GM12878 (cell line): Measurements from ENCODE around the gene HOOK2.
"Not testable (repeated sequence)": the region's sequence is repeated elsewhere in the genome, so short reads cannot be mapped to it uniquely, and the experiment has no call there.

ENCODE experiments used
- ATF2 ChIP-seq: IDR thresholded peaks from 2 replicates; pipeline ENCODE4 v1.6.1; 2012; ENCODE audit warnings: low read length, inconsistent platforms
- CREB1 ChIP-seq: IDR thresholded peaks from 2 replicates; pipeline ENCODE4 v1.6.1; 2012; ENCODE audit warnings: low read depth, mild to moderate bottlenecking, inconsistent platforms
- CTCF ChIP-seq, 3 experiments: IDR thresholded peaks in 2 of 3; conservative IDR thresholded peaks in 1 of 3; 2 replicates each; pipeline ENCODE4 v1.5.1; 2011; ENCODE audit warnings: low read depth in 3 of 3, low read length in 3 of 3, mild to moderate bottlenecking in 3 of 3, control low read depth in 2 of 3, moderate library complexity in 2 of 3, inconsistent platforms in 1 of 3, mixed read lengths in 1 of 3; ENCODE audit not compliant: control insufficient read depth in 2 of 3, insufficient read depth in 1 of 3; ENCODE audit errors: extremely low read depth in 1 of 3
- EP300 ChIP-seq, 2 experiments: fragments of 150-350 bp in 1 of 2; IDR thresholded peaks; 2 replicates each; pipeline ENCODE4 v1.6.1; 2011 to 2012; ENCODE audit warnings: low read depth in 2 of 2, low read length in 2 of 2, borderline replicate concordance in 1 of 2, improper control_type of control experiment in 1 of 2, inconsistent platforms in 1 of 2; ENCODE audit not compliant: control insufficient read depth in 1 of 2
- ESRRA ChIP-seq: IDR thresholded peaks from 2 replicates; pipeline ENCODE4 v1.6.1; 2012; ENCODE audit warnings: mild to moderate bottlenecking, low read length, improper control_type of control experiment
- HDAC2 ChIP-seq: fragments of 200-600 bp; sonication (generic); IDR thresholded peaks from 2 replicates; pipeline ENCODE4 v1.6.1; 2017
- HDGF ChIP-seq: fragments of 450-650 bp; IDR thresholded peaks from 2 replicates; pipeline ENCODE4 v1.6.1; 2016; ENCODE audit warnings: antibody characterized with exemption
- POLR2AphosphoS2 ChIP-seq: IDR thresholded peaks from 2 replicates; pipeline ENCODE4 v1.6.1; 2011; ENCODE audit warnings: low read depth, mild to moderate bottlenecking, low read length, improper control_type of control experiment, moderate library complexity

GRCh38 chr19:12797607-12798006, 22.3 kb upstream of the HOOK2 start:
- TF ChIP-seq CTCF (IDR thresholded peaks at IDR 0.05 in 2 of 3, conservative IDR thresholded peaks at IDR 0.05 in 1 of 3; ENCODE audit: control insufficient read depth in 2 of 3, extremely low read depth in 1 of 3, insufficient read depth in 1 of 3, low read depth in 3 of 3, low read length in 3 of 3); HDGF; EP300 (IDR thresholded peaks at IDR 0.05; ENCODE audit: borderline replicate concordance in 1 of 2, control insufficient read depth in 1 of 2, low read depth in 2 of 2, low read length in 2 of 2); CREB1; ESRRA; POLR2AphosphoS2; HDAC2; ATF2: not testable (repeated sequence)
